Measurements from ENCODE around the gene SIL1. TPM values are rescaled to one million over a fixed set of nuclear protein-coding genes. Genes with fewer than 3 reads are reported as not detected.

The SIL1 gene
- total RNA-seq, 1 experiment from 2014 or later: 46.5 TPM

DNA sequence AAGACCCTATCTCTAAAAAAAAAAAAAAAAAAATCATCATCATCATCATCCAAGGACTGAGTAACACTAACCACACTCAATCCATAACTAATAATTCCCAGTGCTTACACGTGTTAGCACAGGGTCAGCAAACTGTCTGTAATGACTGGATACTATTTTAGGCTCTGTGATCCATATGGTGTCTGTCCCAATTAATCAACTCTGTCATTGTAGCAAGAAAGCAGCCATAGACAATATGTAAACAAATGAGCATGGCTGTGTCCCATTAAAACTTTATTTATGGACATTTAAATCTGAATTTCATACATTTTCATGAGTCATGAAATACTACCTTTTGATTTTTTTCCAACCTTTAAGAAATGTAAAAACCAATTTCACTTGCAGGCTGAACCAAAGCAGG, 148.4 kb downstream of the SIL1 start:
- H3K9me3 ChIP-seq (ENCODE audit: insufficient read depth, low read depth): no peaks in the 10 kb centered on the region
- BruUV-seq (replicated peaks): no TSS peak
- H2AFZ ChIP-seq: no peak overlapping the region
- no peaks in the 10 kb centered on the region for H3K4me1 ChIP-seq (replicated peaks; ENCODE audit: insufficient read depth)
- no peak overlapping the region for H3K4me3 ChIP-seq
- H3K27me3 ChIP-seq (ENCODE audit: insufficient read depth, low read depth): no peaks in the 10 kb centered on the region
- intact Hi-C loops (cut with micrococcal nuclease; ENCODE audit: unreplicated experiment): no loop called here
- no peaks in the 10 kb centered on the region for H3K9me2 ChIP-seq (ENCODE audit: insufficient read depth)
- no peak for TF ChIP-seq EZH2 (IDR thresholded peaks at IDR 0.05; ENCODE audit: low read depth)
- TF ChIP-seq, protein P1, sequence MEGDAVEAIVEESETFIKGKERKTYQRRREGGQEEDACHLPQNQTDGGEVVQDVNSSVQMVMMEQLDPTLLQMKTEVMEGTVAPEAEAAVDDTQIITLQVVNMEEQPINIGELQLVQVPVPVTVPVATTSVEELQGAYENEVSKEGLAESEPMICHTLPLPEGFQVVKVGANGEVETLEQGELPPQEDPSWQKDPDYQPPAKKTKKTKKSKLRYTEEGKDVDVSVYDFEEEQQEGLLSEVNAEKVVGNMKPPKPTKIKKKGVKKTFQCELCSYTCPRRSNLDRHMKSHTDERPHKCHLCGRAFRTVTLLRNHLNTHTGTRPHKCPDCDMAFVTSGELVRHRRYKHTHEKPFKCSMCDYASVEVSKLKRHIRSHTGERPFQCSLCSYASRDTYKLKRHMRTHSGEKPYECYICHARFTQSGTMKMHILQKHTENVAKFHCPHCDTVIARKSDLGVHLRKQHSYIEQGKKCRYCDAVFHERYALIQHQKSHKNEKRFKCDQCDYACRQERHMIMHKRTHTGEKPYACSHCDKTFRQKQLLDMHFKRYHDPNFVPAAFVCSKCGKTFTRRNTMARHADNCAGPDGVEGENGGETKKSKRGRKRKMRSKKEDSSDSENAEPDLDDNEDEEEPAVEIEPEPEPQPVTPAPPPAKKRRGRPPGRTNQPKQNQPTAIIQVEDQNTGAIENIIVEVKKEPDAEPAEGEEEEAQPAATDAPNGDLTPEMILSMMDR (conservative IDR thresholded peaks at IDR 0.05): no peak
- ChIA-PET POLR2A (ENCODE audit: unreplicated experiment) (no interaction called here), CTCF (no interaction called here)
- no peak for DNase-seq
- H3K36me3 ChIP-seq (ENCODE audit: low read depth): no peaks in the 10 kb centered on the region
- H3K4me2 ChIP-seq: no peak overlapping the region
- H3K27ac ChIP-seq: no peak overlapping the region
- H4K20me1 ChIP-seq (ENCODE audit: insufficient read depth): no peaks in the 10 kb centered on the region
- H3F3A ChIP-seq (ENCODE audit: insufficient read depth, low read depth): no peaks in the 10 kb centered on the region
- H3K79me2 ChIP-seq (ENCODE audit: low read depth): no peaks in the 10 kb centered on the region

DNA sequence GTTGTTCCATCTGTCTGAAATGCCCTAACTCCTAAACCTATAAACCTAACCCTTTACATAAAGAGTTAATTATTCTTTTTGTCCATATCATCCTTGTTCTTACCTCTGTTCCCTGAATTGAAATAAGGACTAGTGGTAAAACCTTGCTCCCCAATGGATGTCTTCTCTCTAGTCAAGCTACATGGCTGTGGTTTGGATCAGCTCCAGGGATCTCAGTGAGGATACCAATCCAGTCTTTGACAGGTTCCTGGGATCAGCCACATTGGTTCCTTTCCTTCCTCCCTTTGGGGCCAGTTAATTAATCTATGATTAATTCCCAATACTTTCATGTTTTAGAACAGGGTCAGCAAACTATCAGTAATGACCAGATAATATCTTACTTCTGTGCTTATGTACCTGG, 151.6 kb downstream of the SIL1 start:
- Histone ChIP-seq H3K4me1 (replicated peaks; ENCODE audit: insufficient read depth) (no peaks in the 10 kb centered on the region), H3K4me3 (no peak overlapping the region), H3K9me3 (ENCODE audit: insufficient read depth, low read depth) (no peaks in the 10 kb centered on the region), H3K79me2 (ENCODE audit: low read depth) (no peaks in the 10 kb centered on the region), H3K27me3 (ENCODE audit: insufficient read depth, low read depth) (no peaks in the 10 kb centered on the region), H3F3A (ENCODE audit: insufficient read depth, low read depth) (no peaks in the 10 kb centered on the region), H4K20me1 (ENCODE audit: insufficient read depth) (no peaks in the 10 kb centered on the region), H3K9me2 (ENCODE audit: insufficient read depth) (no peaks in the 10 kb centered on the region), H3K4me2 (no peak overlapping the region), H2AFZ (no peak overlapping the region), H3K36me3 (ENCODE audit: low read depth) (no peaks in the 10 kb centered on the region), H3K27ac (no peak overlapping the region)
- no TSS peak for BruUV-seq (replicated peaks)
- CTCF ChIA-PET: no interaction called here
- POLR2A ChIA-PET (ENCODE audit: unreplicated experiment): no interaction called here
- intact Hi-C loops (cut with micrococcal nuclease; ENCODE audit: unreplicated experiment): no loop called here
- DNase-seq: no peak
- no peak for TF ChIP-seq EZH2 (IDR thresholded peaks at IDR 0.05; ENCODE audit: low read depth)
- TF ChIP-seq, protein P1 (conservative IDR thresholded peaks at IDR 0.05): no peak

DNA sequence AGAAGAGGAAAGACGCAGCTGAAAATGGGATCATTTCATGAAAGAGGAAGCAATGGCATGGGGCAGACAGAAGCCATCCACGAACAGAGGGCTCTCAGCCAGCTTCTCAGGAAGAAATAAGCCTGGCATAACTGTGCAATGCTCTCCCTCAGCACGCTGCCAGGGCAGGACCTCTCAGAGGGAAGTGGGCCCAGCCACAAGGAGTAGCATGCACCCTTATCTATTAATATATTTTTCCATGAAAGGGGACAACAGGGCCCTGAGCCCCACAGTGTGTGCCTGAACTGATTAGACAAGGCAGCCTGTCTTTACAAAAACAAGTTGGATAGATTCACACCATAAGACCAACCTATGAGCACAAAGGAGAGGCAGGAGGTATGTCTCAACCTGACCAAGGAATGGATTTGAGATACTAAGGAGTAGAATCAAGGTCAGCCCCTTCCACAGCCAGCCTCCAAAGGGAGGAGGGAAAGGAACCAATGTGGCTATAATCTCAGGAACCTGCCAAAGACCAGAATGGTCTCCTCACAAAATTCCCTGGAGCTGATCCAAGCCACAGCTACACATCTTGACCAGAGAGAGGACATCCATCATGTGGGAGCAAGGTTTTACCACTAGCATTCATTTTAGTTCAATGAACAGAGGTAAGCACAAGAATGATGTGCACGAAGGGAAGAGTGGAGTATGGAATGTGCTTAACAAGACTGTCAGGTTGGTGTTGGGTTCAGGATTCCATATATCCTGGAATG, 154.8 kb downstream of the SIL1 start:
- Histone ChIP-seq H2AFZ (no peak overlapping the region), H4K20me1 (ENCODE audit: insufficient read depth) (no peaks in the 10 kb centered on the region), H3K9me2 (ENCODE audit: insufficient read depth) (no peaks in the 10 kb centered on the region), H3K4me3 (no peak overlapping the region), H3K79me2 (ENCODE audit: low read depth) (no peaks in the 10 kb centered on the region), H3K36me3 (ENCODE audit: low read depth) (no peaks in the 10 kb centered on the region), H3K27me3 (ENCODE audit: insufficient read depth, low read depth) (no peaks in the 10 kb centered on the region), H3K9me3 (ENCODE audit: insufficient read depth, low read depth) (no peaks in the 10 kb centered on the region), H3K27ac (no peak overlapping the region), H3K4me2 (no peak overlapping the region), H3K4me1 (replicated peaks; ENCODE audit: insufficient read depth) (no peaks in the 10 kb centered on the region), H3F3A (ENCODE audit: insufficient read depth, low read depth) (no peaks in the 10 kb centered on the region)
- TF ChIP-seq, protein P1 (conservative IDR thresholded peaks at IDR 0.05): no peak
- TF ChIP-seq EZH2 (IDR thresholded peaks at IDR 0.05; ENCODE audit: low read depth): no peak
- CTCF ChIA-PET: no interaction called here
- no peak for DNase-seq
- intact Hi-C loops (cut with micrococcal nuclease; ENCODE audit: unreplicated experiment): no loop called here
- POLR2A ChIA-PET (ENCODE audit: unreplicated experiment): interaction anchor here (0.5 kb wide), 1 partner anchor 289 kb away, joined by 7 read pairs; no protein-coding TSS in a partner anchor
- BruUV-seq (replicated peaks): no TSS peak
